Measurements from ENCODE around the gene ELMO3. TPM values are rescaled to one million over a fixed set of nuclear protein-coding genes. Genes with fewer than 3 reads are reported as not detected.

ELMO3 gene
- total RNA-seq, 4 donors from 2014 or later, result 0.51 to 1.5 (median 0.93) TPM

DNA sequence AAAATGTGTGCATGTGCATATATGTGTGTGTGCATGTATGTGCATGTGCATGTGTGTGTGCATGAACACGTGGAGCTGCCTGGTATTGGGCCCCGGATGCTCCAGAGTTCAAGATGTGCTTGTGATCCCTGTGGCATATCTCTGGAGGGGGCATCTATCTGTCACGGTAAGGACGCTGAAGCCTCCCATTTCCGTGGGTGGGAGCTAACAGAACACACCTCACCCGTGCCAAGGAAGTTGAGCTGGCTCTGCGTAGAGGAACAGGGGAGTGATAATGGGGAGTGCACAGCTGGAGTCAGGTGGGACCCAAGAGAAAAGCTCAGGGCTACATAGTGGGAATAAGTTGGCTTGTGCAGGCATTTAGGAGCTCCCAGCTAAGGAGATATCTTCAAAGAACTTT lies 12.7 kb downstream of the ELMO3 start:
- TF ChIP-seq, protein P1, sequence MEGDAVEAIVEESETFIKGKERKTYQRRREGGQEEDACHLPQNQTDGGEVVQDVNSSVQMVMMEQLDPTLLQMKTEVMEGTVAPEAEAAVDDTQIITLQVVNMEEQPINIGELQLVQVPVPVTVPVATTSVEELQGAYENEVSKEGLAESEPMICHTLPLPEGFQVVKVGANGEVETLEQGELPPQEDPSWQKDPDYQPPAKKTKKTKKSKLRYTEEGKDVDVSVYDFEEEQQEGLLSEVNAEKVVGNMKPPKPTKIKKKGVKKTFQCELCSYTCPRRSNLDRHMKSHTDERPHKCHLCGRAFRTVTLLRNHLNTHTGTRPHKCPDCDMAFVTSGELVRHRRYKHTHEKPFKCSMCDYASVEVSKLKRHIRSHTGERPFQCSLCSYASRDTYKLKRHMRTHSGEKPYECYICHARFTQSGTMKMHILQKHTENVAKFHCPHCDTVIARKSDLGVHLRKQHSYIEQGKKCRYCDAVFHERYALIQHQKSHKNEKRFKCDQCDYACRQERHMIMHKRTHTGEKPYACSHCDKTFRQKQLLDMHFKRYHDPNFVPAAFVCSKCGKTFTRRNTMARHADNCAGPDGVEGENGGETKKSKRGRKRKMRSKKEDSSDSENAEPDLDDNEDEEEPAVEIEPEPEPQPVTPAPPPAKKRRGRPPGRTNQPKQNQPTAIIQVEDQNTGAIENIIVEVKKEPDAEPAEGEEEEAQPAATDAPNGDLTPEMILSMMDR (IDR thresholded peaks at IDR 0.05; ENCODE audit: low read depth), result no peak

DNA sequence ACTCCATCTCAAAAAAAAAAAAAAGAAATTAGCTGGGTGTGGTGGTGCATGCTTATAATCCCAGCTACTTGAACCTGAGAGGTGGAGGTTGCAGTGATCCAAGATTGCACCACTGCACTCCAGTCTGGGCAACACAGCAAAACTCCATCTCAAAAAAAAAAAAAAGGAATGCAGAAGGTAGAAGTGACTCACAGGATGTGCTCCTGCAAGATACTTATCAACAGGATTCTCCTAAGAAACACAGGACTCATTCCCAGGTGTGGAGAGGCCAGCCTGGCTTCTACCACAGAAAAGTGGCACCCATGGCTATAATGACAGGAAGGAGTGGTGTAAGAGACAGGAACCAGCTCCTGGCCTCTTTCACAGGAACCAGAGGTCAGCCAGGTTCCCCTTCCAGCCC lies 13.8 kb downstream of the ELMO3 start:
- TF ChIP-seq, protein P1 (IDR thresholded peaks at IDR 0.05; ENCODE audit: low read depth), result no peak

DNA sequence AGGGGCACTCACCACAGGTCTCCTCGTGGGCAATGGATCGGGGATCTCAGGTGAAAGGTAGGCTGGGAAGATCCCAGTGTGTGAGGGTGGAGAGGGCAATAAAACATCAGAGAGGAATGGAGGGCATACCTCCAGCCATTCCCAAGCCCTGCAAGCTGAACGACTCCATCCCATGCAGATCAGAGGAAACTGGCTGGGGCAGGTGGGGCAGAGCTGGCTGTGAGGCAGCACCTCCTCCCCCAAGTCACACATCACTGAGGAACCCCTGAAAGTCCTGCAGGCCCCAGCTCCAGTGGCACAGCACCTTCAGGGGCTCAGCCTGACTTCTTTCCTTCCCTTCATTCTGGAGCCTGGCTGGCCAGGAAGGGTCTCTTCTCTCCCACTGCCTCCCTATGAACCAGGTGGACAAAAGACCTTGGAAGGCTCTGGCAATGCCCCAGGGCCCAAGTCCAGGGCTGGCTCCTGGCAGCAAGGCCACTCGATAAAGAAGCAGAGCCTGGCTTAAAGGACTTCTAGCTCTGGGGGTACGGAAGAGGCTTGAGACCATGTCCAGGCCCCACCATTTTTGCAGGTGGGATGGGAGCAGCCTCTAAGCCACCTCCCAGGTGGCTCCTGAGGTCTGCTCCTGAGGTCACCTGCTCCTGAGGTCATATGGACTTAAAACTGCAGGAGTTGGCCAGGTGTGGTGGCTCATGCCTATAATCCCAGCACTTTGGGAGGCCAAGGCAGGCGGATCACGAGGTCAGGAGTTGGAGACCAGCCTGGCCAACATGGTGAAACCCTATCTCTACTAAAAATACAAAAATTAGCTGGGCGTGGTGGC lies 14.5 kb downstream of the ELMO3 start:
- TF ChIP-seq, protein P1 (IDR thresholded peaks at IDR 0.05; ENCODE audit: low read depth), result no peak

DNA sequence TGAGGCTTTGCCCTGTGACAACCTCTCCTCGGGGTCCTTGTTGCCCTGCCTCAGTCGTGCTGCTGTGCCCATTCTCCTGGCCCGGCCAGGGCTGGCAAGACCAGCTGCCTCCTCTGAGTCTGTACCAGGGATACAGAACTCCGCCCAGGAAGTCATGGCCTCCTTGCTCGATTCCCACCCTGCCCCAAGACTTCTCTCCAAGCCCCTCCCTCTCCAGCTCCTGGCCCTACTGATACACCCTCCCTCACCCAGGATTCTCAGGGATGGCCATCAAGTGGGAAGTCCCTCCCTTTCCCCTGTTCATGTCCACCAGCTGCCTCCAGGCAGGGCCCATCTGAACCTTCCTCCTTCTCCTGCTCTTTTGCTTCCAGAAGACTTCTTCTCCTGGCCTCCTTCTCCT lies 16.8 kb downstream of the ELMO3 start:
- TF ChIP-seq, protein P1 (IDR thresholded peaks at IDR 0.05; ENCODE audit: low read depth), result no peak

DNA sequence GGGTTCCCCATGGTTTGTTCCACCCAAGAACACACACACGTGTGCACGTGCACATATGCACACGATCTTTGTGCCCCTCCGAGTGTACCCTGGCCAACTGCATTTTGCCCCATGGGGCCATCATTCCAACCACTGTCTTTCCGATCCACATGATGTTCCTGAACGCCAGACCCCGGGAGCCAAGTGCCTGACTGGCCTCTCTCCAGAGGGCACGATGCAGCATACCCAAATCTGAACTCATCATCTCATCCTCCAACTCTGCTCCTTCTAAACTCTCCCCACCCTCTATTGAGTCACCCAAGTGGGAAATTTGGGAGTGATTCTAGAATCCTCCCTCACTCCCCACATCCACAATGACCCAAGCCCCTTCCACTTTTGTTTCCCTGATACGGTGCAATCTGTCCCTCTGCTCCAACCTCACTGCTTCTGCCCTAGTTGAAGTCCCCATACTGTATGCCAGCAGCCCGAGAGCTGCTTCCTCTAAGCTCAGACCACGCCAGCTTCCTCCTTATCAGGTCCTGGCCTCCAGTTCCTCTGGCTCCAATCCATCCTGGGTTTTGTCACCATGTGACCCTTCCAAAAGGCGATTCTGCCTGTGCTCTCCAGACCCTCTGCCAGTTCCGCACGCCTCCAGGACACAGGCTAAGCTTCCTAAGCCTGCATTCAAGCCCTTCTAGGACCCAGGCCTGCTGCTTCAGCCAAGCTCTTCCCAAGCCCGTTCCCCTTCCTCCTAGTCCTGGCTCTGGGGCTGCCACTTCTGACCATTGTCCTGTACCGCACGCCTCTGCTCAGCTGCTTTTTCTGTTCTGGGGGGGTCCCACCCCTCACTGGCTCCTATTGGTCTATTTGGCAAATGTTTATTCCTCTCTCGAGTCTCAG lies 17.9 kb downstream of the ELMO3 start:
- TF ChIP-seq, protein P1 (IDR thresholded peaks at IDR 0.05; ENCODE audit: low read depth), result no peak

DNA sequence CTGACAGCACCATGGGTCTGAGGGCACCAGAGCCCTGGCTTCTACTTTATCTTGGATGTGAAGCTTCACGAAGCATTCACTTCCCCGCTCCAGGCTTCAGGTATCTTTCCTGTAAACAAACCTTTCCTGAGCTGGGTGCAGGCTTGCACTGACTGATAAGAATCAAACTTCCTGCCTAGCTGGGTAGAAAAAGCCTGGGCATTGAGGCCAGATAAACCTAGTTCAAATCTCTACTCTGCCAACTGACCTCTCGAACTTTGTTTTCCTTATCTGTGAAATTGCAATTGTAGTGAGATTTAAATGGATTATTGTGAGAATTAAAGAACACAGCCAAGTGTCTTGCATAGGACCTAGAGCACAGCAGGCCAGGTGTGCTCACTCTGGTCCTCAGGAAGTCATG lies 25.1 kb downstream of the ELMO3 start:
- TF ChIP-seq, protein P1 (IDR thresholded peaks at IDR 0.05; ENCODE audit: low read depth), result no peak

DNA sequence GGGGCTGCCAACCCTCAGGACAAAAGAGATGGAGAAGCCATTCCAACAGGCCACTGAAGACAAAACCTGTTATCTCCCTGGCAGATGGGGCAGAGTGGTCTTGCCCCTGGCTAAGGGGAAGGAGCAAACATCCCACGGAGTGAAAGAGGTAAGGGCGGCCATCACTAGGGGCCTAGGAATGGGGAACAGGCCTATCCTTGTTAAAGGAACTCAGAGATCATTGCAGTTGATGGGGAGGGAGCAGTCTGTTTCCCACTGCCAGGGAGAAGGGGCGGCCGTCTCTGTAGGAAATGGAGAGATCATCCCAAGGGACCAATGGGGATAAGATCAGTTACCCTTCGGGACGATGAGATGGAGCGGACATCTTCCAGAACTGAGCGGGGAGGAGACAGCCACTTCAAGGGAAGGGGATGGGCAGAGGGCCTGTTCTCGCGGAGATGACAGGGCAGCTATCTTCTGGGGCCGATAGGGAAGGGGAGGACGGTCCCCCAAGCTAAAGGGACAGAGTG lies 27.4 kb downstream of the ELMO3 start:
- TF ChIP-seq, protein P1 (IDR thresholded peaks at IDR 0.05; ENCODE audit: low read depth), result no peak

Measured in subcutaneous adipose tissue (tissue), 4 donors.